ENCODE measurements around the gene DNM1.
"Not testable (repeated sequence)": the region's sequence is repeated elsewhere in the genome, so short reads cannot be mapped to it uniquely, and the experiment has no call there.

The DNM1 gene

GRCh38 chr9:128178806-128179431 lies 24.3 kb upstream of the DNM1 start:
- DNase-seq (ENCODE audit: low spot score), result no peak

GRCh38 chr9:128180001-128180400 lies 23.2 kb upstream of the DNM1 start:
- no peak for DNase-seq (ENCODE audit: low spot score)

- no peak for DNase-seq (ENCODE audit: low spot score)
Observed at GRCh38 chr9:128180447-128180846, 22.7 kb upstream of the DNM1 start.

- not testable (repeated sequence) for DNase-seq (ENCODE audit: low spot score)
Observed at GRCh38 chr9:128181480-128181879, 21.7 kb upstream of the DNM1 start.

GRCh38 chr9:128182893-128183588 lies 20.1 kb upstream of the DNM1 start:
- no peak for DNase-seq (ENCODE audit: low spot score)

- DNase-seq (ENCODE audit: low spot score), result no peak
Observed at GRCh38 chr9:128185979-128186965, 16.9 kb upstream of the DNM1 start.

- no peak for DNase-seq (ENCODE audit: low spot score)
Observed at GRCh38 chr9:128187361-128187760, 15.8 kb upstream of the DNM1 start.

GRCh38 chr9:128188209-128188608 lies 15.0 kb upstream of the DNM1 start:
- DNase-seq (ENCODE audit: low spot score), result no peak

- no peak for DNase-seq (ENCODE audit: low spot score)
Observed at GRCh38 chr9:128190013-128190412, 13.2 kb upstream of the DNM1 start.

GRCh38 chr9:128190516-128191405 lies 12.4 kb upstream of the DNM1 start:
- peak; percentile 1 for DNase-seq (ENCODE audit: low spot score)

- DNase-seq (ENCODE audit: low spot score), result peak; percentile 73
Observed at GRCh38 chr9:128191406-128192046, 11.7 kb upstream of the DNM1 start, which contains the start of gene CIZ1. Gene CIZ1, minus strand, starts transcription at chr9:128191572. Its CDS starts 715 bp downstream, at chr9:128190857.

- DNase-seq (ENCODE audit: low spot score), result peak; percentile 55
Observed at GRCh38 chr9:128192601-128193371, 10.4 kb upstream of the DNM1 start.

GRCh38 chr9:128193469-128194096 lies 9.6 kb upstream of the DNM1 start:
- DNase-seq (ENCODE audit: low spot score), result no peak

- no peak for DNase-seq (ENCODE audit: low spot score)
Observed at GRCh38 chr9:128201441-128202369, 1.5 kb upstream of the DNM1 start.

GRCh38 chr9:128202648-128203023 lies 543 bp upstream of the DNM1 start:
- DNase-seq (ENCODE audit: low spot score), result no peak

- no peak for DNase-seq (ENCODE audit: low spot score)
Observed at GRCh38 chr9:128203707-128204551, 750 bp downstream of the DNM1 start.

- no peak for DNase-seq (ENCODE audit: low spot score)
Observed at GRCh38 chr9:128204858-128205257, 1.7 kb downstream of the DNM1 start.
